DOHH2 (cell line): ENCODE measurements around the gene GSK3A.

Experiments used
- H3F3A ChIP-seq: fragments of 200-600 bp; sonication (generic), shearing (Covaris generic); 2 replicates; pipeline ENCODE4 v1.6.0; 2016; ENCODE audit warnings: antibody characterized with exemption, mild to moderate bottlenecking; ENCODE audit not compliant: control insufficient read depth, insufficient read depth
- H3K27ac ChIP-seq: fragments of 200-600 bp; sonication (generic); 2 replicates; pipeline ENCODE4 v1.5.1; 2014; ENCODE audit warnings: low read depth, mild to moderate bottlenecking, low read length, moderate library complexity
- H3K27me3 ChIP-seq: fragments of 200-600 bp; sonication (generic); 2 replicates; pipeline ENCODE4 v1.6.1; 2014; ENCODE audit warnings: mild to moderate bottlenecking, low read length, mixed read lengths; ENCODE audit not compliant: control insufficient read depth
- H3K36me3 ChIP-seq: fragments of 200-600 bp; sonication (generic); 2 replicates; pipeline ENCODE4 v1.6.1; 2014; ENCODE audit warnings: mild to moderate bottlenecking, low read length, moderate library complexity, mixed read lengths; ENCODE audit not compliant: control insufficient read depth
- H3K4me1 ChIP-seq: fragments of 200-600 bp; sonication (generic); 2 replicates; pipeline ENCODE4 v1.6.1; 2014; ENCODE audit warnings: mild to moderate bottlenecking, low read length, mixed read lengths; ENCODE audit not compliant: control insufficient read depth
- H3K4me2 ChIP-seq: fragments of 200-600 bp; sonication (generic); 2 replicates; pipeline ENCODE4 v1.6.0; 2014; ENCODE audit warnings: mild to moderate bottlenecking, low read length, moderate library complexity
- H3K4me3 ChIP-seq: fragments of 200-600 bp; sonication (generic); 2 replicates; pipeline ENCODE4 v1.5.1; 2014; ENCODE audit warnings: mild to moderate bottlenecking, low read length, mixed read lengths
- H3K79me2 ChIP-seq: fragments of 200-600 bp; sonication (generic); 2 replicates; pipeline ENCODE4 v1.6.1; 2014; ENCODE audit warnings: mild to moderate bottlenecking, low read length, mixed read lengths; ENCODE audit not compliant: control insufficient read depth
- H3K9me2 ChIP-seq: fragments of 200-600 bp; sonication (generic); replicated peaks from 2 replicates; pipeline ENCODE4 v1.6.1; 2014; ENCODE audit warnings: mild to moderate bottlenecking, low read length, mixed read lengths; ENCODE audit not compliant: control insufficient read depth
- H3K9me3 ChIP-seq: fragments of 200-600 bp; sonication (generic); 2 replicates; pipeline ENCODE4 v1.6.1; 2014; ENCODE audit warnings: antibody characterized with exemption, low read length, mixed read lengths; ENCODE audit not compliant: control insufficient read depth, insufficient read depth
- H4K20me1 ChIP-seq: fragments of 200-600 bp; sonication (generic); 2 replicates; pipeline ENCODE4 v1.6.0; 2014; ENCODE audit warnings: low read depth, mild to moderate bottlenecking, antibody characterized with exemption, low read length, moderate library complexity; ENCODE audit not compliant: control insufficient read depth, insufficient read depth
- EZH2phosphoT487 ChIP-seq: fragments of 200-600 bp; sonication (generic); IDR thresholded peaks from 2 replicates; pipeline ENCODE4 v1.6.1; 2017; ENCODE audit warnings: borderline replicate concordance, mild to moderate bottlenecking, antibody characterized with exemption, low read length, moderate library complexity, mixed read lengths
- TF ChIP-seq, protein P1 (sequence below): fragments of 200-600 bp; sonication (generic); IDR thresholded peaks from one replicate; pipeline ENCODE4 v1.5.1; 2014; ENCODE audit warnings: antibody characterized with exemption, mild to moderate bottlenecking, low read depth, low read length; ENCODE audit not compliant: poor library complexity, severe bottlenecking

GSK3A gene

DNA sequence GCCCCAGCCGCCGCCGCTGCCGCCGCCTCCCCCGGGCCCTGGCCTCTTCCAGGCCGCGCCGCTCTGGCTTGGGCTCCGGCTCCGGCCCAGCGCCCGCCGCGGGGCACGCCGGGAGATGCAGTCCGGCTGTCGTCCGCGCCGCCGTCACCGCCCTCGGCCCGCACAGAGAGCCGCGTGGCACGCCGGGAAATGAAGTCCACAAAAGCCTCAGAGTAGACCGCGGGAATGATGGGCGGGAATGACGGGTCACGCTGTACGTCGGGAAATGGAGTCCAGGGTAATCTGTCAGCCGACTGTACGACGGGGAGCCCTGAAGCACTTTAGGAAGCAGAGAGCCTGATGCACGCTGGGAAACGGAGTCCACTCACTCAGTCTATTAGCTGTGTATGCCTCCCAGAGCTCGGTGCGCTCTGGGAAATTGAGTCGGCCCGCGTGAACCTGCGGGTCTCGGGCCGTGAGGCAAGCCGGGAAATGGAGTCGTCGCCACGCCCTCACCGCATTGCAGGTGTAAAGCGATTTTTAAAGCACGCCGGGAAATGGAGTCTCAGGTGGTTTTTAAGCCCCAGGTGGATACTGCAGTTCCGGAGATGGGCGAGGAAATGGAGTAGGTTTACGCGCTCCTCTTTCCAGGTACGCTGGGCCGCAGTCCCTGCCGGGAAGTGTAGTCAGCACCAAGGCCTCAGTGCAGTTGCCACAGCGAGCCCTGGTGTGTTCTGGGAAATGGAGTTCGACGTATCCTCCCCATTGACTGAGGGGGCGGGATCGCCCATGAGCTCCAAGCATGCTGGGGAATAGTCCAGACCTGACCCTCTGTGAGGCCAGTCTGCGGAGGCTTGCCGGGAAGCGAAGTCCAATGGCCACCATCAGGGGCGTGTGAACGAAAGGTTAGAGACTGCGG, at the start of gene GSK3A:
TSS of gene GSK3A (minus strand) at position 91 of the 898 bp plus-strand sequence. CDS start 137 bp downstream, outside the sequence.
- no peaks in the 10 kb centered on the region for H3K9me2 ChIP-seq
- H3K27ac ChIP-seq: peak within 1 kb of the TSS; percentile 73
- peaks cover 52% of the 10 kb centered on the region for H3K79me2 ChIP-seq
- H3K4me3 ChIP-seq: peak within 1 kb of the TSS; percentile 88
- H3K9me3 ChIP-seq: no peaks in the 10 kb centered on the region
- H3K36me3 ChIP-seq: peaks cover 33% of the 10 kb centered on the region
- H3F3A ChIP-seq: peaks cover 22% of the 10 kb centered on the region
- peaks cover 34% of the 10 kb centered on the region for H3K4me1 ChIP-seq
- TF ChIP-seq, protein P1, sequence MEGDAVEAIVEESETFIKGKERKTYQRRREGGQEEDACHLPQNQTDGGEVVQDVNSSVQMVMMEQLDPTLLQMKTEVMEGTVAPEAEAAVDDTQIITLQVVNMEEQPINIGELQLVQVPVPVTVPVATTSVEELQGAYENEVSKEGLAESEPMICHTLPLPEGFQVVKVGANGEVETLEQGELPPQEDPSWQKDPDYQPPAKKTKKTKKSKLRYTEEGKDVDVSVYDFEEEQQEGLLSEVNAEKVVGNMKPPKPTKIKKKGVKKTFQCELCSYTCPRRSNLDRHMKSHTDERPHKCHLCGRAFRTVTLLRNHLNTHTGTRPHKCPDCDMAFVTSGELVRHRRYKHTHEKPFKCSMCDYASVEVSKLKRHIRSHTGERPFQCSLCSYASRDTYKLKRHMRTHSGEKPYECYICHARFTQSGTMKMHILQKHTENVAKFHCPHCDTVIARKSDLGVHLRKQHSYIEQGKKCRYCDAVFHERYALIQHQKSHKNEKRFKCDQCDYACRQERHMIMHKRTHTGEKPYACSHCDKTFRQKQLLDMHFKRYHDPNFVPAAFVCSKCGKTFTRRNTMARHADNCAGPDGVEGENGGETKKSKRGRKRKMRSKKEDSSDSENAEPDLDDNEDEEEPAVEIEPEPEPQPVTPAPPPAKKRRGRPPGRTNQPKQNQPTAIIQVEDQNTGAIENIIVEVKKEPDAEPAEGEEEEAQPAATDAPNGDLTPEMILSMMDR: no peak
- TF ChIP-seq EZH2phosphoT487: no peak
- H4K20me1 ChIP-seq: no peaks in the 10 kb centered on the region
- peak within 1 kb of the TSS; percentile 89 for H3K4me2 ChIP-seq
- H3K27me3 ChIP-seq: no peaks in the 10 kb centered on the region

DNA sequence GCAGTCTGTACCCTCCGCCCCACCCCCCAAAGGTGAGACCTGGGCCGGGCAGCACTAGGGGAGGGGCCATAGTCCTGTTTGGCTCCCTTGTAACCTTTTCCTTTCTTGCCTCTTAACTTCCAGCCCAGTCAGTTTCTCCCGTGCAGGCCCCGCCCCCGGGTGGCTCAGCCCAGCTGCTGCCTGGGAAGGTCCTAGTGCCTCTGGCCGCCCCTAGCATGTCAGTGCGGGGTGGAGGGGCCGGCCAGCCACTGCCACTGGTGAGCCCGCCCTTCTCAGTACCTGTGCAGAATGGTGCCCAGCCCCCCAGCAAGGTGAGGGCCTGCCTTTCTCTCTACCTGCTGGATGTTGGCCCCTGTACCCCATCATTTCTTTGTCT, 49.0 kb upstream of the GSK3A start:
- no peaks in the 10 kb centered on the region for H4K20me1 ChIP-seq
- H3K79me2 ChIP-seq: peaks cover 4% of the 10 kb centered on the region
- H3K9me2 ChIP-seq: no peaks in the 10 kb centered on the region
- no peak overlapping the region for H3K27ac ChIP-seq
- no peaks in the 10 kb centered on the region for H3F3A ChIP-seq
- TF ChIP-seq EZH2phosphoT487: no peak
- TF ChIP-seq, protein P1: no peak
- H3K4me3 ChIP-seq: no peak overlapping the region
- no peaks in the 10 kb centered on the region for H3K9me3 ChIP-seq
- peaks cover 9% of the 10 kb centered on the region for H3K4me1 ChIP-seq
- peaks cover 93% of the 10 kb centered on the region for H3K36me3 ChIP-seq
- no peak overlapping the region for H3K4me2 ChIP-seq
- H3K27me3 ChIP-seq: no peaks in the 10 kb centered on the region

DNA sequence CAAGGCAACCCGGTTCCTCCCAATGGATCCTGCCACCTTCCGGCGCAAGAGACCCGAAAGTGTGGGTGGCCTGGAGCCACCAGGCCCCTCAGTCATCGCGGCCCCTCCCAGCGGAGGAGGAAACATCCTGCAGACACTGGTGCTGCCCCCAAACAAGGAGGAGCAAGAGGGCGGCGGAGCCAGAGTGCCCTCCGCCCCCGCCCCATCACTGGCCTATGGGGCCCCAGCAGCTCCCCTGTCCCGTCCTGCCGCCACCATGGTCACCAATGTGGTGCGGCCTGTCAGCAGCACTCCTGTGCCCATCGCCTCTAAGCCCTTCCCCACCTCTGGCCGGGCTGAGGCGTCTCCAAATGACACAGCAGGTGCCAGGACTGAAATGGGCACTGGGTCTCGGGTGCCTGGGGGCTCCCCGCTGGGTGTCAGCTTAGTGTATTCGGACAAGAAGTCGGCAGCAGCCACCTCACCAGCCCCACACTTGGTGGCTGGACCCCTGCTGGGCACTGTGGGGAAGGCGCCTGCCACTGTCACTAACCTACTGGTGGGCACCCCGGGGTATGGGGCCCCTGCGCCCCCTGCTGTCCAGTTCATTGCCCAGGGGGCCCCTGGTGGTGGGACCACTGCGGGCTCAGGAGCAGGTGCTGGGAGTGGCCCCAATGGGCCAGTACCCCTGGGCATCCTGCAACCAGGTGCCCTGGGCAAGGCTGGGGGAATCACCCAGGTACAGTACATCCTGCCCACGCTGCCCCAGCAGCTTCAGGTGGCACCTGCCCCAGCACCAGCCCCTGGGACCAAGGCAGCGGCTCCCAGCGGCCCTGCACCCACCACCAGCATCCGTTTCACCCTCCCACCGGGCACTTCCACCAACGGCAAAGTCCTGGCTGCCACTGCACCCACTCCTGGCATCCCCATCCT, 48.4 kb upstream of the GSK3A start:
- no peaks in the 10 kb centered on the region for H3K27me3 ChIP-seq
- no peaks in the 10 kb centered on the region for H4K20me1 ChIP-seq
- no peak overlapping the region for H3K4me3 ChIP-seq
- no peak overlapping the region for H3K4me2 ChIP-seq
- H3F3A ChIP-seq: no peaks in the 10 kb centered on the region
- TF ChIP-seq, protein P1: peak; percentile 83
- no peak for TF ChIP-seq EZH2phosphoT487
- no peaks in the 10 kb centered on the region for H3K9me3 ChIP-seq
- H3K9me2 ChIP-seq: no peaks in the 10 kb centered on the region
- H3K36me3 ChIP-seq: peaks cover 93% of the 10 kb centered on the region
- peaks cover 13% of the 10 kb centered on the region for H3K4me1 ChIP-seq
- no peak overlapping the region for H3K27ac ChIP-seq
- H3K79me2 ChIP-seq: peaks cover 10% of the 10 kb centered on the region
